Activated gamma-delta T cell treated with anti-CD3 and anti-CD28 coated beads, Interleukin-2, amount 50 U/mL, for 16 hours (primary cell): ENCODE data around the gene CHD6.

Experiments used
- DNase-seq: peaks from one replicate; pipeline ENCODE4 v3.0.0-alpha.2; 2020; ENCODE audit warnings: low read depth

The CHD6 gene

DNA sequence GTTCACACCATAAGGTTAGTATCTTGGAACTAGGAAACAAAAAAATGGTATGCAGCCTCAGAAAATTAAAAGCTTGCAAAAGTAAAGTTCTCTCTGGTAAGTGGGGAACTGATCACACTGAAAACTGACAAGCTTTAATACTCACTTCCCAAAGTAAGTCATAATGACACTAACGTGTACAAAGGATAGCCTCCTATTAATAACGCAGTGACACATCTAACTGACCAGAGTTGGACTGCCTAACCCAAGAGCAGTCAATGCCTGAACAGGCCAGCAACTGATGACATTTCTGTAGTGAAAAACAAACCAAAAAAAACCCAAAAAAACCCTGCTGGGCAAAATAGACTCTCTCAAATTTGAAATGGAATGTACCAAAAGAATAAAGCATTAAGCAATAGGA lies 30.7 kb downstream of the CHD6 start:
- DNase-seq, result no peak

DNA sequence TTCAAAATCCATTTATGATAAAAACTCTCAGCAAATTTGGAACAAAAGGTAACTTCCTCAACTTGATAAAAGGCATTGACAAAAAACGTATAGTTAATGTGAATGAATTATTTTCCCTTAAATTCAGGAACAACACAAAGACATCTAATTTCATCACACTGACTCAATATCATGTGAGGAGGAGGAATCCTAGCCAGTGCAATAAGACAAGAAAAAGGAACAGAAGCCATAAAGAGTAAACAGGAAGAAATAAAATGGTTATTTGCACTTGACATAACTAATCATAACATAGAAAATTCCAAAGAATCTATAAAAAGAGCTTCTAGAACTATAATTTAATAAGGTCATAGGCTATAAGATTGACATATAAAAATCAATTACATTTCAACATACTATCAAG lies 31.4 kb downstream of the CHD6 start:
- DNase-seq, result no peak

DNA sequence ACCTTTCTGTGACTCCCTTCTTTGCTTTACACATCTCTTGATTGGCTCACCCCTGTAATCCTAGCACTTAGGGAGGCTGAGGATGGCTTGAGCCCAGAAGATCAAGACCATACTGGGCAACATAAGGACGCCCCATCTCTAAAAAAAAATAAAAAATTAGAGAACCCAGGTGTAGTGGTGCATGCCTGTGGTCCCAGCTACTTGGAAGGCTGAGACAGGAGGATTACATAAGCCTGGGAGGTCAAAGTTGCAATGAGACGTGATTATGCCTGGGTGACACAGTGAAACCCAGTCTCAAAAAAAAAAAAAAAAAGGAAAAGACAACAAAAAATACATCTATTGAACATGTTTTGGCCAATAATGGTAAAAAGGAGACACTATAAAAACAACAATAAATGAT lies 37.8 kb downstream of the CHD6 start:
- no peak for DNase-seq

DNA sequence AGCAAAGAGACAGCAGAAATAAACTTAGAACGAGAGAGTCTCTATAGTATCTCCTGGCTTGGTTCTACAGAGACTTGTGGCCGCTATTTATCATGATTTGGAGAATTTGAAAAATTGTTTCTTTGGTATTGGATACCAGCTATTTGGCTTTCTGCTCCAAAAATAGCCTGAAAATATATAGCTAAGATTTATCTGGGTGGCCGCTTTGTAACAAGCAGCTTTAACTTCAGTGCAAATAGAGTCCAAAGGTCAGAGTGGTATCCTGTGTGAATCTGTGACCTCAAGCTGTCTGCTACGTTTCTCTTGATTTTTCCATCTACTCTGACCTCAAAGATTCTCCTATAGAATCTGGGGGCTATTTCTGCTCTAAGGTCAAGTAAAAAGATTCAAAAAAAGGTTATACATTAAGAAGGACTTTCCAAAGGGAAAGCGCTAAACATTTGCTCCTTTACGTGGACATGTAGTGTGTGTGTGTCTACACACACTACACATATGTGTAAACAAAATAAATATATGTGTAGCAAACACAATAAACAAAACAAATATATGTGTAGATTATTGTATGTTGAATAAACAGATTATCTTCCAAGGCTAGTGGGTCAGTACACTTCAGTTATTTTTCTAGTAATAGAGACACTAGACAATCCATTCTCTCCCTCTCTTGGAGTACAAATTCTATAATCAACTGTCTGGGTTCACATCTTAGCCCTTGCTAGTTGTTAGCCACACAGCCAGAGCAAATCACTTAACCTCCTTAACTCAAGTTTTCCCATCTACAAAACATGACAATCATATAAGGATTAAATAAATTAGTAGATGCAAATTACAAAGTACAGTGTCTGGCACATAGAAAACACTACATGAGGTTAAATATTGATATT lies 40.8 kb downstream of the CHD6 start:
- no peak for DNase-seq

DNA sequence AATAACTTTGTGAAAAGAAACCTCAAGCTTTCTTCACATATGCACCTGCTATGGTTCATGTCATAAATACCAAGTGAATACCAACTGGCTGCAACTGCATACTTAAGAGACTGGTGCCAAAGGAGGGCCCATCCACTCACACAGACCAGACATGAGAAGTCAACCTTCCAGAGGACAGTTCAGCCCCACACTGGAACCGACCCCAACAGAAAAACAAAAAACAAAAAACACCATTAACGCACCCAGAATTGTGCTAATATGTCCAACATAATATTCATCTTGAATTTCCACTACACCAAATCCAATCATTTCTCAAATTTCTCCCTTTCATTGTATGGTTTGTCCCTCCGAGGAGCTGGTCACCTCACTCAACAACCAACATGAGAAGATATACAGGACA lies 42.8 kb downstream of the CHD6 start:
- DNase-seq, result no peak

DNA sequence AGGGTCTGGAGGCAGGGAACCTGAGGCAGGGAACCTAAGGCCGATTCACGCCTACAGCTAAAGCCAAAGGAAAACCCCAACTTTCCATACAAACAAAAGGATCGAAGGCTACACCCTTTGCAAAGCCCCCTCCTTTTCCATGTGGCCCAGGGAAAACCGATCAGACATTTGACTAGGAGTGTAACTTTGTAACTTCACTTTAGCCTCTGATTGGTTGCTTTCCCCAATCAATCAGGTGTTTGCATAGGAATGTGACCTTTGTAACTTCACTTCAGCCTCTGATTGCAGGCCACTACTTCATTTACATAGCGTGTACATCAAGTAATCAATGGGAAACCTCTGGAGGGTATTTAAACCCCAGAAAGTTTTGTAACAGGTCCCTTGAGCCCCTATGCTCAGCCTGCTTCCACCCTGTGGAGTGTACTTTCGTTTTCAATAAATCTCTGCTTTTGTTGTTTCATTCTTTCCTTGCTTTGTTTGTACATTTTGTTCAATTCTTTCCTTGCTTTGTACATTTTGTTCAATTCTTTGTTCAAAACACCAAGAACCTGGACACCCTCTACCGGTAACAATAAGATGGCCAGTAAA lies 43.3 kb downstream of the CHD6 start:
- no peak for DNase-seq

DNA sequence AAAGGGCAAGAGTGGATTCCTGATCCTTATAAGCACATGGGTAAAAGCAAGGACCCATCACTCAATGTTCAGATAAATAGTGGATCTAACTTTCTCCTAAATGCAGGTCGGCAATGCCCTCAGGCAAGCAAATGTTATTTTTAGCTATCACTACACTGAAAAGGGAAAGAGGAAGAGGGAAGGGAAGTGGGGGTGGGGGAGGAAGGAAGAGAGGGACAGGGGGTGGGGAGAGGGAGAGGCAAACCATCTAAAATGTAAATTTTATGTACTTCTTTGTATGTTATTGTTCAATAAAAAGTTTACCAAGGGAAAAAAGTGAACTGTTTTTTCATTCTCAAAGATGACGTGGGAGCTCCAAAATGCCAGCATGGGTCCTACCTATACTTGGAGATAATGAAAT lies 44.2 kb downstream of the CHD6 start:
- no peak for DNase-seq

DNA sequence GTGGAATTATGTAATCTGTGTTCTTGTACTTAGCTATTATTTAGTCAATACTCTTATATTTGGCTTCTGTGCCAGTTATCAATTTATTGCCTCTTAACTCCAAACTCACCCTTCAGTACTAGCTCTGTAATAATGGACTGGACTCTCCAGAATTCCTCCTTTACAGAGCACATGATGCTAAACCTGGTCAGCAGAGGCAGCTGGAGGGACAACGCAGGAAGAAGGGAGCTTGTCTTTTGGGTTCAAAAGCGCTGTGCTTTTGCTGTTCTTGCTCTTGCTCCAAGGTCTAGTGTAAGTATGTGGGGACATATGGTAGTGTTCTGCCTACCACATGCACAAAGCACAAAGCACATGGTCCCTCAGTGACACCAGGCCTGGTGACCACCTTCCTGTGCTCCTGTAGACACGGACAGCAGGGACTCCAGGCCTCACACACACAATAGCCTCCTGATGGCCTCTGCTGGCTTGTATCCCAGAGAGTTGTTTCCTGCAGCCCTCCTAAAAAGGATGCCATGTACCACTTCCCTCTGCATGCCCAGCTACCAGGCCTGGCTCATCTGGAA lies 46.1 kb downstream of the CHD6 start:
- DNase-seq, result no peak

DNA sequence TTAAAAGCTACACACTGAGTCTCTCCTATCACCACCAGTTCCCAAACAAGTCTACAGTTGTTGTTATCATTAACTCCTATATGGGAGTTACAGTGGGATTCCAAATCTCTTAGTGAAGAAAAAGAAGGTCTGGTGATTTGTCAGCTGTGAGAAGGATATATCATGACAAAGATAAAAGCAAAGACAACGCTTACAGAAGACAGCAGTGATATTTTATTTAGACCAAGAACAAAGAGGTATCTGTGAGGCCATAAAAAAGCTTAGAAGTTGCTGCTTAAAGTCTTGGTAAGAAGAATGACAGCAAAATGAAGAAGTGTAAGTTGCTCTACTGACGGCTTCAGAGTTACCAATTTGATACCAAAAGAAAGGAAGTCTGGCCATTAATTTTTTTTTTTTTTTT lies 47.2 kb downstream of the CHD6 start:
- DNase-seq, result no peak

DNA sequence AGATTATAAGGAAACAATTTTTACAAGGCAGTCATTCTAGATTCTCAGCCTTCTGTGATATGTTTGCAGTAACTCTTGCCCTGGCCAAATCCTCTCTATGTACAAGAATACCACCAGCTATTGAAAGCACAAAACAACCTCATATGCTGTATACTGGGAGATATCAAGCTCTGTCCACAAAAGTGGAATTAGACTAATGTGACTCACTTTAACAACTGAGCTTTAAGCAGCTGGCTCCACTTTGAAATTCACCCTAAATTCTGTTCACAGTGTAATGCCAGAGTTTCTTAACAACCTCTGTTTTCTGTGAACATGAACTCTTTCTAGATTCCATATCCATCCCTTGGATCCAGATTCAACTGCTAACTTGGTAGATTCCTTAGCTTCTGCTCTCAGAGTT lies 47.6 kb downstream of the CHD6 start:
- no peak for DNase-seq

DNA sequence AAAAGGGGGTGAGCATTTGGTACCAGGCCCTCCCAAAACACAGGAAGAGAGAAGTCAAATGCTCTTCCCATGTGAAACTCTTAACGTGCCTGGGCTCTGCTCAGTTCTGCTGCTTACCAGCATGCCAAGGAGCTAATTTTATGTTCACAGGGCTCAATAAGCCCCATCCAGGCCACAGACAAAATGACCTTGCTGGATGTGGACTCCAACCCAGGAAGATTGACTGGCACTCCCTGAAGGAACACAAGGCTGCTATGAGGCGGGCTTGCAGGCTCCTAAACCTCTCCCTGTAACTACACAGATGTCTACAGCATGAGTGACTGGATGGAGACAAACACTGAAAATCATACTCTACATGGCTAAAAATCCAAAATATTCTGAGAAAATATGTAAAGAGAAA lies 50.6 kb downstream of the CHD6 start:
- DNase-seq, result no peak

DNA sequence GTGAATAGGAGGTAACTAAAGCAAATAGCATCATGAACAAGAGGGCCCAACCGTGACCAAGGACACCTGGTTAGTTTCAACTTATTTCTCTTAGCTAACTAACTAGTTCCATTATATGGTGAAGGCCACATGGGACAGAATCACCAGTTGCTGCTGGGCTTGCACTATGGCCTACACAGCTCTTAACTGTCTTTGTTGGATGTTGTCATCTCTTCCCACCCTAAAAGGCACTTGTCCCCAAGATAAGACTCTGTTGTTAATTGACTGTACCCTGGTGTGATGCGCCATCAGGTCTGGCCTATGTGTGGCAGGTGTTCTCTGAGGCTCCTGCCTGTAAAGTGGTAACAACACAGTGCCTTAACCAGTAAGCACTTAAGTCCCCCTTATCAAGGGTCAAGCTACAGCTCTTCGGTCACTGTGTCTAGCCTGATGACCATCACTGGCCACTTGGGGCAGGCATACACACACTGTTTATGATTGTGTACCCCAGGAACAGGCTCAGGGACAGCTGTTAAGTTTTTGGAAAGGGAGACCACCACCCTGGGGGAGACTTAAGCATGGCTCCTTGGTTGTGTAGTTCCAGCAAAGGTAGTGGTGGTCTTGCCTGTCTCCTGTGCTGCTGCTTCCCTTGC lies 51.2 kb downstream of the CHD6 start:
- DNase-seq, result no peak

DNA sequence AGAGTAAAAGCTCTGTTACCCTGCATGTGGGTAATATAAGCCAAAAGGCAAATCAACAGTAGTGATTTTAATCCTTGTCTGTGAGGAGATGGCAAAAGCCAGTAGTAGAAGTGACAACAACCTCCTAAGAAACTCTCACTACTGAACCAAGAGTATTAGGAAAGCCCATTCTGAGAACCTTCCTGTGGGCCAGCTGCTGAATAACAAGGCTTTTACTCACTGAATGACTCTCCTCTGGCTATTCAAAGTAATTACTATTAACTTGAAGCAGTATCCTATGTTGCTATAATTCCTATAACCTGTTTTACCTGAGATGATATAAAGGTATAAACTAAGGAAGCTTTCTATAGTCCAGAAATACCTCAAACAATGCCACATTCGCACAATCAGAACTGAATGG lies 55.1 kb downstream of the CHD6 start:
- no peak for DNase-seq

DNA sequence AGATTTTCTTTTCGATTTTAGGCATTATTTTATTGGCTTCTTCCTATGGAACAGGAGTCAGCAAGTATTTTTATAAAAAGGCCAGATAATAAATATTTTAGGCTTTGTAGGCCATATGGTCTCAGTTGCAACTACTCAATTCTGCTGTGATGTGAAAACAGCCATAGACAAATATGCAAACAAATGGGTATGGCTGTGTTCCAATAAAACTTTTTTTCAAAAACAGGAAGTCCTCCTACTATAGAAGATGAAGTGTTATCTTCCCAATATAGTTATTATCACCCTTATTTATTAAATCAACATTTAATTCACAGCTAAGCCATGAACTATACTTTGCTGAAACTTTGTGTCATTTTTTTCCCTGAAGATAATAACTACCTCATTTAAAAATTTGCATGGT lies 57.2 kb downstream of the CHD6 start:
- DNase-seq, result no peak

DNA sequence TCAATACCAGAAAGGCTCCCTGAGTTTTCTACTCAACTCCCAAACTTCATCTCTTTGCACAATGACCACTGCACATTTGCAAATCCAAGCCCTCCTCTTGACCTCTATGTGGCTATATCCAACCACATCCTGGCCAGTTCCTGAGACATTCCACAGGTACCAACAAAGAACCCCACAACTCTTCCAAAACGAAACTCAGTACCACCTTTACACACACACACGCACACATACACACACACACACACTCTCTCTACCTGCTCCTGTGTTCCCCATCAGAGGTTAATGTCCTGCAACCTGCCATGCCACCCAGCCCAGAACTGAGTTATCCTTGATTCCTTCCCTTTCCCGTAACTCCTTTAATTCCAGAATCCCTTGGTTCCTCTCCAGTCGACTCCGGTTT lies 58.5 kb downstream of the CHD6 start:
- DNase-seq, result no peak

DNA sequence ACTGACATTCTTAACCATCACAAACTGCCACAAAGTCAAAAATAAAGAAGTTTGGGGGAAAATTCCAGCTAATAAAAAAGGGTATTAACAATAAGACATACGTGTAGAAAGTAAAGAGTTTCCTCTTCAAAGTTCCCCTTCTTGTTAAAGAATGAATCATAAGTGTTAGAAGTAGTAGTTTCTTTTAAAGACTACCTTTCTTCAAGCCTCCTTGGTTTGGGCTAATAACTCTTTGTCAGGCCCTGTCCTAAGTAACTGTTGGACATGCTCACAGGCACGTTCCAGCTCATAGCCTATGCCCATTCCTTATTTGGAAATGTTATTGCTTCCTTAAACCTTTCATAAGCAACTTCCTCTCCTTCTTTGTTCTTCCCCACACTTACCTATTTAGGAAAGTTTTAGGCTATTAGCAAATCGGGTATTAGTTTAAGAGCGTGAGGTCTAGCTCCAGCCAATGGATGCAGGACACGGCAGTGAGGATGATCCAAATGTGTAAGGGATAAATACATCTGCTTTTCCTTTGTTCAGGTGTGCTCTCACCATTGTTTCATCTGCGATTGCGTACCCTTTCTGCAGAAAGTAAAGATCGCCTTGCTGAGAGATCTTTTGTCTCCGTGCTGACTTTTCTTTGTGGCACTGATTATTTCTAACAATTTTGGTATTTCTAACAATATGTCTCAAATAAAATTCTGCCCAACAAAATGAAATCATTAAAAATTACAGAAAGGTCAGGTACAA lies 64.9 kb downstream of the CHD6 start:
- no peak for DNase-seq

DNA sequence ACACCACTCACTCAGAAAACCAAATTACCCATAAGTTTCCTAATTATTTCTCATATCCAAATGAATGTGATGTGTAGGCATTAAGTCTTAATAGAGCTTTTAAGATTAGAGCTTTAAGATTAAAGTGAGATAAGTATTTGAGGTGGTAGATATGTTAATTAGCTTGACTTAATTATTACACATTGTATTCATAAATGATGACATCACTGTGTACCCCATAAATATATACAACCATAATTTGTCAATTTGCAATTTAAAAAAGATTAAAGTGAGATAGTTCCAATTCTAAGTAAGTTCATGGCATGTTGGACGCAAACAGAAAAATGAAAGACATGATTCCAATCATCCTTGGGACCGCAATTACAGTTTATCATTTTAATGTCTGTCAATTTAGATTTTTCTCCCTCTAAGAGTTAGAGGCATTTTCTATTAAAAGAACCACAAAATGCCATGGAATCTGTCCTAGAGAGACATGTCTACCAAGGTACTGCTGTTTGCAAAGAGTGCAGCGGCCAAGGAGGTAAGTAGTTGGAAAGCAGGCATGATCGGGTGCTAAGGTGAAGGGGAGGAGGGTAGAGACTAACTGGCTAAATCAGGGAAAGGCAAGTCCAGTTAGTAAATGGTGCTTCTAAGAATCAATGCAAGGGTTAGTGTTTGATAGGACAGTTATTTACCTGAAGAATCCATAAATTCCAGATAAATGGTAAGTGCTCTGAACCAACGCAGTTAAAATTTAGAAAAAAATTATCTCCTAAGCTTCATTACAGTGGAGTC lies 65.7 kb downstream of the CHD6 start:
- no peak for DNase-seq

DNA sequence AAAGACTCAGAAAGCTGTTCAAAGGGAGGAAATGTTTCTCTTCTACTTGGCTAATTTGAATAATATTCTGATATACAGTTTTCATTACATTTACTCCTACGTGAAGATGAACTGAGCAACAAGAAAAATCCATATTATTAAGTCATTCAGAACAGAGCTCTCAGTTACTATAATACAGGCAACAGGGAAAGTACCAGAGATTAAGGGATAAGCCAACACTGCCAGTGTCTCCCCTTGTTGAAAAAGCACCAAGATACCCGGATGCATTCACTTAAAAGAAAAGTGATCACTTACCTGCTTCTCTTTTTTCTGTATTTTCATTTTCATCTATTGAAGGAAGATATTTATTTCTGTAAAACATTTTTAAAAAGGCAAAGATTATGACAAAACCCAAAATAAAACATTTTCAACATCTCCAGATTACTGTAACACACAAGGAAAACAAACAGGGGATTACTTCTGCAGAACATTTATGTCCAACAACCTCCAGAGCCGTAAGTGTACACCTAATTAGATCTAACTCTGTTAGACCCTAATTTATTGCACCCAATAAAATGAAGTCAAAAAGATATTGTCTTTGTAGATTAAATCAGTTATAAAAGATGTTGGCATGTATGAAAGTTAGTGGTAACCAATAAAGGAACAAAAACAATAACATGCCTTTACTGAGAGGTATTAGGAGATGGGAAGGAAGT lies 67.0 kb downstream of the CHD6 start:
- DNase-seq, result no peak

DNA sequence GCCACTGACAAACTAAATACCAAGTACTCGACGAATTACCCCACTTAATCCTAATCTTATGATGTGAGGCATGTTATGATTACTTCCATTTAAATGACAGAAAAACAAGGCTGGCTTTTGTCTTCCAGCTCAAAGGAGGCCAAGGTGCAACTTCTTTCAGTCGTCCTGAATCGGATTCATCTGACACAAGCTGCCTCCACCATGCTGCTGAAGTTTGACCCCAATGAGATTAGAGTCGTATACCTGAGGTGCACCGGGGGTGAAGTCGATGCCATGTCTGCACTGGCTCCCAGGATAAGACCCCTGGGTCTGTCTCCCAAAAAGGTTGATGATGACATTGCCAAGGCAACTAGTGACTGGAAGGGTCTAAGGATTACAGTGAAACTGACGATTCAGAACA lies 71.0 kb downstream of the CHD6 start:
- no peak for DNase-seq

DNA sequence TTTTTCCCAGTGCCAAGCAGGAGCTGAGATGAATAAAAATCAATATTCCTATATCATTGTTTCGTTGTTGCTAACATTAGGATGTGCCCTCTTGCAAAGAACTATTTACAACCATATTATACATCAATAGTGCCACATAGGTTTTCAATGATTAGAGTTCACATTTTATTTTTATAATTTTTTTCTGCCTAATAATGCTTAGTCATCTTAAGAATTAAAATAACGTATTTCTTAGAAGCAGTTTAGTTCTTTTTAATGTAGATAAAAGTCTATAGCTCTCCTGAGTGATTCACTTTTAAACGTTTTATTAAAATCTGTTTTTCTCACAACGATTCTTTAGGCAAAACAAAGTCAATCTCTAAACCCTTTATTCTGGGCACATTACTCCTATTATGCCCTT lies 71.6 kb downstream of the CHD6 start:
- no peak for DNase-seq

DNA sequence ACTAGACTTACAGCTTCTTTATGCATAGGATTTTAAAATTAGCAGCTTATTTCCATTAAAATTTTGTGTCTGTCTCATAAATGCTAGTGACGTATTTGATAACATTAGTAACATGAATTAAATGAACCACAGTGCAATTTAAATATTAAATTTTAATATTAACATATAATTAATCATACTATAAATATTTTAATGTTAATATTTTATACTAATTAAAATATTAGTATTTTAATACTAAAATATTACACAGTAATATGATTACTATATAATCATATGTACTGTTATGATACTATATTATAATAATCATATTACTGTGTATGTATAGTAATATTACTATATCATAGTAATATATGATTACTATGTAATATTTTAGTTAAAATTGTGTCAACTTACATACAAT lies 73.7 kb downstream of the CHD6 start:
- no peak for DNase-seq
